Stimulated activated CD4-positive, alpha-beta T cell treated with anti-CD3 and anti-CD28 coated beads, Interleukin-4, amount 100 ng/mL, for 24 hours (primary cell): ENCODE results near the gene NMB.
A peak's percentile ranks its signal among the peaks of the same experiment; 100 is the strongest.
"Not testable (repeated sequence)": the region's sequence is repeated elsewhere in the genome, so short reads cannot be mapped to it uniquely, and the experiment has no call there.

Experiments used
- DNase-seq: peaks from one replicate; pipeline ENCODE4 v3.0.0-alpha.2; 2020

NMB gene

GRCh38 chr15:84658080-84658787 is at the start of gene NMB:
TSS of gene NMB (minus strand) at chr15:84658199. CDS start at chr15:84658152, 47 bp downstream.
- peak; percentile 82 for DNase-seq

- no peak for DNase-seq
These were observed 45.8 kb upstream of the NMB start for GRCh38 chr15:84703808-84704207.

- DNase-seq = no peak
These were observed 45.0 kb upstream of the NMB start for GRCh38 chr15:84702961-84703482.

GRCh38 chr15:84699538-84700191 is 41.7 kb upstream of the NMB start:
- DNase-seq = peak; percentile 21

GRCh38 chr15:84697236-84697990 is 39.4 kb upstream of the NMB start:
- DNase-seq = no peak

- DNase-seq = no peak
These were observed 38.8 kb upstream of the NMB start for GRCh38 chr15:84696757-84697156.

- DNase-seq = no peak
These were observed 32.3 kb upstream of the NMB start for GRCh38 chr15:84690342-84690741.

GRCh38 chr15:84689858-84690257 is 31.9 kb upstream of the NMB start:
- no peak for DNase-seq

- not testable (repeated sequence) for DNase-seq
These were observed 28.4 kb upstream of the NMB start for GRCh38 chr15:84686446-84686845.

- no peak for DNase-seq
These were observed 27.3 kb upstream of the NMB start for GRCh38 chr15:84685304-84685703.

GRCh38 chr15:84684092-84684491 is 26.1 kb upstream of the NMB start:
- no peak for DNase-seq

GRCh38 chr15:84681831-84682230 is 23.8 kb upstream of the NMB start:
- peak; percentile 59 for DNase-seq

- no peak for DNase-seq
These were observed 13.2 kb upstream of the NMB start for GRCh38 chr15:84671211-84671610.

GRCh38 chr15:84669726-84670125 is 11.7 kb upstream of the NMB start:
- DNase-seq = peak; percentile 67

- DNase-seq = no peak
These were observed 10.4 kb upstream of the NMB start for GRCh38 chr15:84668221-84668982.

- DNase-seq = no peak
These were observed 8.4 kb upstream of the NMB start for GRCh38 chr15:84666373-84666772.

GRCh38 chr15:84661001-84661400 is 3.0 kb upstream of the NMB start:
- no peak for DNase-seq

GRCh38 chr15:84659904-84660781 is 2.1 kb upstream of the NMB start:
- no peak for DNase-seq

- no peak for DNase-seq
These were observed 901 bp upstream of the NMB start for GRCh38 chr15:84658788-84659411.

GRCh38 chr15:84657748-84658079 is 285 bp downstream of the NMB start:
- no peak for DNase-seq

GRCh38 chr15:84656972-84657371 is 1.0 kb downstream of the NMB start:
- DNase-seq = no peak
